B cell (primary cell): ENCODE data around the gene TRAPPC5. TPM values are rescaled to one million over a fixed set of nuclear protein-coding genes. Genes with fewer than 3 reads are reported as not detected.

Source experiments
- ATAC-seq: fragments of 200-7000 bp; cut with Tn5 transposase; one replicate; pipeline ENCODE4 v1.10.0; 2021; ENCODE audit warnings: low read depth, mild to moderate bottlenecking, moderate number of reproducible peaks, moderate library complexity
- CTCF ChIA-PET: fragments of 350-600 bp; sonication (Branson Sonifier 250); formaldehyde crosslinking; loops from one replicate; lab custom pipeline; 2021; ENCODE audit warnings: antibody characterized with exemption, inconsistent platforms; lab: Charles Lee
- POLR2A ChIA-PET: fragments of 350-600 bp; sonication (Branson Sonifier 250); formaldehyde crosslinking; loops from one replicate; lab custom pipeline; 2021; ENCODE audit warnings: antibody characterized with exemption; lab: Charles Lee
- DNase-seq: peaks from one replicate; pipeline ENCODE4 v3.0.0; 2013
- H2AFZ ChIP-seq: 2 replicates; pipeline ENCODE4 v1.6.1; 2012; ENCODE audit warnings: mild to moderate bottlenecking, low read depth, low read length; ENCODE audit not compliant: insufficient read depth, poor library complexity, severe bottlenecking
- H3K27ac ChIP-seq, 2 donors: 1 replicate in 1 of 2; 2 replicates in 1 of 2; pipeline ENCODE4 v1.5.1; 2012 to 2013; ENCODE audit warnings: low read length in 2 of 2, mild to moderate bottlenecking in 2 of 2, moderate library complexity in 1 of 2
- H3K27me3 ChIP-seq, 4 experiments: fragments of 200-600 bp in 1 of 4; sonication (generic) in 1 of 4; replicated peaks in 1 of 4; 1 replicate in 2 of 4; 2 replicates in 2 of 4; pipeline versions ENCODE4 v1.6.1 to v1.7.0; 2013 to 2016; ENCODE audit warnings: low read length in 3 of 4, mild to moderate bottlenecking in 2 of 4, mixed read lengths in 1 of 4, moderate library complexity in 1 of 4; ENCODE audit not compliant: insufficient read depth in 4 of 4, control insufficient read depth in 3 of 4; ENCODE audit errors: control extremely low read depth in 1 of 4
- H3K36me3 ChIP-seq, 2 experiments: replicated peaks in 1 of 2; 1 replicate in 1 of 2; 2 replicates in 1 of 2; pipeline versions ENCODE4 v1.6.1 to v1.7.1; 2013; ENCODE audit warnings: low read length in 1 of 2; ENCODE audit not compliant: insufficient read depth in 2 of 2, control insufficient read depth in 1 of 2; ENCODE audit errors: control extremely low read depth in 1 of 2, extremely low read depth in 1 of 2
- H3K4me1 ChIP-seq, 2 donors: fragments of 200-600 bp in 1 of 2; sonication (generic) in 1 of 2; 1 replicate in 1 of 2; 2 replicates in 1 of 2; pipeline versions ENCODE4 v1.5.1 to v1.6.1; 2013 to 2017; ENCODE audit warnings: low read length in 2 of 2; ENCODE audit not compliant: control insufficient read depth in 2 of 2, insufficient read depth in 2 of 2
- H3K4me2 ChIP-seq: replicated peaks from 2 replicates; pipeline ENCODE3; 2012; ENCODE audit warnings: mild to moderate bottlenecking, low read depth, low read length; ENCODE audit not compliant: poor library complexity, severe bottlenecking
- H3K4me3 ChIP-seq, 5 experiments: fragments of 200-600 bp in 1 of 5; sonication (generic) in 1 of 5; 1 replicate in 3 of 5; 2 replicates in 2 of 5; pipeline versions ENCODE4 v1.5.1 to v1.7.0; 2011 to 2016; ENCODE audit warnings: low read length in 4 of 5, mild to moderate bottlenecking in 4 of 5, low read depth in 2 of 5, control low read depth in 1 of 5, moderate library complexity in 1 of 5; ENCODE audit not compliant: insufficient read depth in 1 of 5; ENCODE audit errors: control extremely low read depth in 1 of 5, extremely low read depth in 1 of 5
- H3K79me2 ChIP-seq: fragments of 200-600 bp; sonication (generic); one replicate; pipeline ENCODE4 v1.6.0; 2016; ENCODE audit warnings: low read length; ENCODE audit not compliant: control insufficient read depth, insufficient read depth
- H3K9ac ChIP-seq: fragments of 200-600 bp; sonication (generic); 2 replicates; pipeline ENCODE4 v1.6.1; 2017; ENCODE audit warnings: mild to moderate bottlenecking, low read length, moderate library complexity
- H3K9me3 ChIP-seq, 3 donors: one replicate each; pipeline versions ENCODE4 v1.6.1 to v1.7.1; 2013; ENCODE audit warnings: low read length in 2 of 3; ENCODE audit not compliant: control insufficient read depth in 2 of 3, insufficient read depth in 1 of 3; ENCODE audit errors: control extremely low read depth in 1 of 3
- H4K20me1 ChIP-seq: 2 replicates; pipeline ENCODE4 v1.6.0; 2012; ENCODE audit warnings: mild to moderate bottlenecking, low read length; ENCODE audit not compliant: insufficient read depth, control insufficient read depth, poor library complexity, severe bottlenecking
- H3K27ac Mint-ChIP-seq: one replicate; pipeline ENCODE4 v1.8.0; 2021; ENCODE audit warnings: mixed read lengths
- H3K27me3 Mint-ChIP-seq: one replicate; pipeline ENCODE4 v1.8.0; 2021; ENCODE audit warnings: mixed read lengths
- H3K4me1 Mint-ChIP-seq: one replicate; pipeline ENCODE4 v1.8.0; 2021; ENCODE audit warnings: mixed read lengths
- H3K4me3 Mint-ChIP-seq: one replicate; pipeline ENCODE4 v1.8.0; 2021; ENCODE audit warnings: mixed read lengths
- H3K9me3 Mint-ChIP-seq: one replicate; pipeline ENCODE4 v1.8.0; 2022; ENCODE audit warnings: mixed read lengths; ENCODE audit not compliant: insufficient read depth
- EZH2 ChIP-seq: IDR thresholded peaks from 2 replicates; pipeline ENCODE4 v1.6.1; 2012; ENCODE audit warnings: borderline replicate concordance, low read depth, mild to moderate bottlenecking, moderate library complexity, low read length; ENCODE audit not compliant: insufficient read depth, poor library complexity, severe bottlenecking
- WGBS: methylation state at CpG from one replicate; pipeline ENCODE4 v1.1.5; 2013; ENCODE audit warnings: missing lambda C conversion rate; ENCODE audit not compliant: insufficient coverage; 5-methylcytosine and 5-hydroxymethylcytosine counted together
- intact Hi-C: fragments of 100-400 bp; cut with micrococcal nuclease; formaldehyde crosslinking; loops from one replicate; pipeline ENCODE4 v1.10.0; 2022
- polyA plus RNA-seq: library from polyadenylated mRNA; depleted of rRNA; stranded (reverse); fragments of >200 nt; gene quantifications from 2 replicates; pipeline ENCODE4 v1.2.3, GENCODE V29; 2012
- total RNA-seq, 2 donors: library from RNA; stranded (reverse); fragments of 120-200 nt in 1 of 2; gene quantifications; 1 replicate in 1 of 2; 2 replicates in 1 of 2; pipeline versions ENCODE4 v1.2.3 to v1.2.4, GENCODE V29; 2013 to 2022
- TF ChIP-seq, protein P1 (sequence below): fragments of 200-600 bp; IDR thresholded peaks from one replicate; pipeline ENCODE4 v1.8.0; 2022; ENCODE audit warnings: antibody characterized with exemption, mild to moderate bottlenecking

Gene TRAPPC5
- total and polyA plus RNA-seq, 2 donors (not counting 1 experiment from before 2014, with no cell fraction given) = 61.5 to 64.9 TPM

DNA sequence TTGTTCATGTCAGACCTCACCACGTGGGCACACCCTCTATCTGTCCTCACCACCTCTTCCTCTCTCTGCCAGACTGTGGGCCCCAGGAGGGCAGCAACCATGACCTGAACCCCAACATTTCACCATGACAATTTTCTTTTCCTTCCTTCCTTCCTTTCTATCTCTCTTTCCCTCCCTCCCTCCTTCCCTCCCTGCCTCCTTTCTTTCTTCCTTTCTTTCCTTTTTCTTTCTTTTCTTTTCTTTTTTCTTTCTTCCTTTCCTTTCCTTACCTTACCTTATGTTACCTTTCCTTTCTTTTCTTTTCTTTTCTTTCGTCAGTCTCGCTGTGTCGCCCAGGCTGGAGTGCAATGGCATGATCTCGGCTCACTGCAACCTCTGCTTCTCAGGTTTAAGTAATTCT lies 30.0 kb downstream of the TRAPPC5 start:
- H3K27ac ChIP-seq = no peak overlapping the region
- H3K36me3 ChIP-seq = no peaks in the 10 kb centered on the region
- no peak for TF ChIP-seq EZH2
- TF ChIP-seq, protein P1, sequence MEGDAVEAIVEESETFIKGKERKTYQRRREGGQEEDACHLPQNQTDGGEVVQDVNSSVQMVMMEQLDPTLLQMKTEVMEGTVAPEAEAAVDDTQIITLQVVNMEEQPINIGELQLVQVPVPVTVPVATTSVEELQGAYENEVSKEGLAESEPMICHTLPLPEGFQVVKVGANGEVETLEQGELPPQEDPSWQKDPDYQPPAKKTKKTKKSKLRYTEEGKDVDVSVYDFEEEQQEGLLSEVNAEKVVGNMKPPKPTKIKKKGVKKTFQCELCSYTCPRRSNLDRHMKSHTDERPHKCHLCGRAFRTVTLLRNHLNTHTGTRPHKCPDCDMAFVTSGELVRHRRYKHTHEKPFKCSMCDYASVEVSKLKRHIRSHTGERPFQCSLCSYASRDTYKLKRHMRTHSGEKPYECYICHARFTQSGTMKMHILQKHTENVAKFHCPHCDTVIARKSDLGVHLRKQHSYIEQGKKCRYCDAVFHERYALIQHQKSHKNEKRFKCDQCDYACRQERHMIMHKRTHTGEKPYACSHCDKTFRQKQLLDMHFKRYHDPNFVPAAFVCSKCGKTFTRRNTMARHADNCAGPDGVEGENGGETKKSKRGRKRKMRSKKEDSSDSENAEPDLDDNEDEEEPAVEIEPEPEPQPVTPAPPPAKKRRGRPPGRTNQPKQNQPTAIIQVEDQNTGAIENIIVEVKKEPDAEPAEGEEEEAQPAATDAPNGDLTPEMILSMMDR = no peak
- CTCF ChIA-PET = interaction anchor here (1.3 kb wide), 1 partner anchor 30 kb away, joined by 5 read pairs; the partner anchor contains the start of gene TRAPPC5
- POLR2A ChIA-PET = interaction anchor here (0.6 to 1.4 kb wide), 3 partner anchors 9 to 41 kb away, joined by 3 read pairs; partner anchors contain the start of gene FCER2
- H3K4me1 ChIP-seq = peaks cover 70 to 99% of the 10 kb centered on the region in 2 donors
- H3K4me3 ChIP-seq = peak overlapping the region in 1 of 5 experiments; percentile 11
- DNase-seq (no peak), ATAC-seq (no peak)
- WGBS = 80% methylated on average over 5 of the region's 5 CpGs
- no peaks in the 10 kb centered on the region for H4K20me1 ChIP-seq
- H3K9ac ChIP-seq = no peak overlapping the region
- peaks cover 66% of the 10 kb centered on the region for H3K4me1 Mint-ChIP-seq
- intact Hi-C loops = no loop called here
- H3K27me3 ChIP-seq = no peaks in the 10 kb centered on the region
- peak overlapping the region; percentile 48 for H3K4me2 ChIP-seq
- H3K79me2 ChIP-seq = peaks cover 26% of the 10 kb centered on the region
- H3K9me3 Mint-ChIP-seq = no peaks in the 10 kb centered on the region
- peak overlapping the region; percentile 62 for H3K27ac Mint-ChIP-seq
- no peaks in the 10 kb centered on the region for H3K27me3 Mint-ChIP-seq
- peak overlapping the region; percentile 14 for H3K4me3 Mint-ChIP-seq
- H2AFZ ChIP-seq = peak overlapping the region; percentile 6
- peaks cover 0 to 7% (median 0%) of the 10 kb centered on the region in 3 donors for H3K9me3 ChIP-seq

- H3K4me1 Mint-ChIP-seq = peaks cover 55% of the 10 kb centered on the region
- ChIA-PET CTCF (no interaction called here), POLR2A (interaction anchor here (0.7 kb wide), 1 partner anchor 1756 kb away, joined by 4 read pairs; no protein-coding TSS in a partner anchor)
- peaks cover 2 to 14% (median 6%) of the 10 kb centered on the region in 3 donors for H3K9me3 ChIP-seq
- no peak for ATAC-seq
- peaks cover 4% of the 10 kb centered on the region for H3K9me3 Mint-ChIP-seq
- intact Hi-C loops = loop anchor here (5.0 kb wide), 1 partner anchor 33 kb away; the partner anchor contains the start of gene TRAPPC5
- H3K4me2 ChIP-seq = peak overlapping the region; percentile 5
- no peaks in the 10 kb centered on the region for H3K36me3 ChIP-seq
- no peak overlapping the region for H3K27ac Mint-ChIP-seq
- no CpG with 5 or more reads among the region's 1 CpG for WGBS
- H3K79me2 ChIP-seq = peaks cover 3% of the 10 kb centered on the region
- no peak overlapping the region for H3K9ac ChIP-seq
- peak overlapping the region in 1 of 2 donors; percentile 12 for H3K27ac ChIP-seq
- no peaks in the 10 kb centered on the region for H3K27me3 Mint-ChIP-seq
- no peak for DNase-seq
- no peaks in the 10 kb centered on the region for H4K20me1 ChIP-seq
- TF ChIP-seq EZH2 = no peak
- TF ChIP-seq, protein P1 = no peak
- H2AFZ ChIP-seq = no peak overlapping the region
- no peaks in the 10 kb centered on the region for H3K27me3 ChIP-seq
- H3K4me1 ChIP-seq = peaks cover 47 to 82% of the 10 kb centered on the region in 2 donors
- no peak overlapping the region for H3K4me3 ChIP-seq
- no peak overlapping the region for H3K4me3 Mint-ChIP-seq
Measured at GRCh38 chr19:7715671-7716070, 35.0 kb downstream of the TRAPPC5 start.
